ENCODE measurements around the gene KLF17.
"Not testable (repeated sequence)": the region's sequence is repeated elsewhere in the genome, so short reads cannot be mapped to it uniquely, and the experiment has no call there.

The KLF17 gene

DNA sequence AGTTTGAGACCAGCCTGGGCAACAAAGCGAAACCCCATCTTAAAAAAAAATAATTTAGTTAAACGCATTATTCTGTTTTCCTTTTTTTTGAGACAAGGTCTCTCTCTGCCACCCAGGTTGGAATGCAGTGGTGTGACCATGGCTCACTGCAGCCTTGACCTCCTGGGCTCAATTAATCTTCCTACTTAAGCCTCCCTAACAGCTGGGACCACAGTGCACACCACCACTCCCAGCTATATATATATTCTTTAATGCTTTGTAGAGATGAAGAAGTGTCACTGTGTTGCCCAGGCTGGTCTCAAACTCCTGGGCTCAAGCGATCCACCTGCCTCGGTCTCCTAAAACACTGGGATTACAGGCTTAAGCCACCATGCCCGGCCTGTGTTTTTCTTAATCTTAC is 7.7 kb upstream of the KLF17 start:
- DNase-seq, result no peak

GRCh38 chr1:44111861-44112260 is 6.8 kb upstream of the KLF17 start:
- DNase-seq, result no peak

DNA sequence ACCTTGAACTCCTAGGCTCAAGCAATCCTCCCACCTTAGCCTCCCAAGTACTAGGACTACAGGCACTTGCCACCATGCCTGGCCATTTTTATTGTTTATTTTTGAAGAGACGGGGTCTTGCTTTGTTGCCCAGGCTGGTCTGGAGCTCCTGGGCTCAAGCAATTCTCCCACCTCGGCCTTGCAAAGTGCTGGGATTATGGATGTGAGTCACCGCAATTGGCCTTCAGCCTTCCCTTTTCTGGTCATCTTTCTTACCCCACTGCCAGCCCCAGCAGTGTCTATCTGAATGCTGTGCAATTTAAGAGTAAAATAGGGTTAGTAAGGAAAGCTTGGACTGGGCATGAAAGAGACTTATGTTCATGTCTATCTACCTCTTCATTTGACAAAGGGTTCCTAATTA is 6.1 kb upstream of the KLF17 start:
- no peak for DNase-seq

DNA sequence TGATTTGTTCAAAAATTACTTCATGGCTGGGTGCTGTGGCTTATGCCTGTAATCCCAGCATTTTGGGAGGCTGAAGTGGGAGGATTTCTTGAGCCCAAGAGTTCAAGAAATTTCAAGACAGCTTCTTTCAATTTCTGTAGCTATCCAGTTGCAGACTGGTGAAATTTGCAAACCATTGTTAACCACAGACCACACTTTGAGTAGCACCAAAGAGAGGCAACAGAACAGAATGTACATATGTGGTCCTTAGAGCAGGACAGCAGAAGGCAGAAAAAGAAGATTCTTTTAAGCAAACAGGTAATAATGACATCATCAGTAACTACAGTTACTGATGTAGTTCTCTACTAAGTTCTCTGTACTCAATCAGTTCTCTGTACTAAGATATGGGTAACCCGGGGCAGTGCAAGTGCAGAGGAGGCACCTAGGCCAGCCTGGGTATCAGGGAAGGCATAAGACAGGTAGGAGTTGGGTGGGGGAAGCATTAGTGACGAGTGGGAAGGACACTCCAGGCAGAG is 5.5 kb upstream of the KLF17 start:
- no peak for DNase-seq

DNA sequence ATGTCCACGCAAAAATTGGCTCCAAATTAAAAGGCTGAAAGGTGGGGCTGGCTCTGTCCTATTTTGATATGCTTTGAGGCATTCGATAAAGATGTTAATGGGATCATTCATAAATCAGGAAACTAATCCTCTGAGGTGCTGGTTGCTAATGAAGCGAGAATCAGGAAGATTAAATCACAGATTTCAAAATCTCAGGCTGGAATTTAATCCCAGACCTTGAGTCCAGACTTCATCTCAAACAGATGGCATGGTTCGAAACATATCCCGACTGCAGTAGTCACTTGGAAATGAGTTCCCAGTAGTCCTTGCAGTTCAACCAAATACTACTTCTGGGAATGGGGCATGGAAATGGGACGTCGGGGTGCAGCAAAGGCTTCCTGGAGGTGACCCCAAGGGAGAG is 4.5 kb upstream of the KLF17 start:
- no peak for DNase-seq

DNA sequence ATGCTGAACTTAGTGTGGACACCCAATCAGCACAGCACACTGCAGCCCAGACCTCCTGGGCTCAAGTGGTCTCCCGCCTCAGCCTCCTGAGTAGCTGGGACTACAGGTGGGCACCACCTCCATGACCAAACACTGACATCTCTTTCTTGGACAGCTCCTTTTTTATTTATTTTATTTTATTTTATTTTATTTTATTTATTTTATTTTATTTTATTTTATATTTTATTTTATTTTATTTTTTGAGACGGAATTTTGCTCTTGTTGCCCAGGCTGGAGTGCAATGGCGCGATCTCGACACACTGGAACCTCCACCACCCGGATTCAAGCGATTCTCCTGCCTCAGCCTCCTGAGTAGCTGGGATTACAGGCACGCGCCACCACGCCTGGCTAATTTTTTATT is 1.3 kb upstream of the KLF17 start:
- DNase-seq, result not testable (repeated sequence)

- no peak for DNase-seq
These were observed 904 bp downstream of the KLF17 start for GRCh38 chr1:44119525-44119924.

GRCh38 chr1:44120398-44120949 is 1.9 kb downstream of the KLF17 start:
- no peak for DNase-seq

DNA sequence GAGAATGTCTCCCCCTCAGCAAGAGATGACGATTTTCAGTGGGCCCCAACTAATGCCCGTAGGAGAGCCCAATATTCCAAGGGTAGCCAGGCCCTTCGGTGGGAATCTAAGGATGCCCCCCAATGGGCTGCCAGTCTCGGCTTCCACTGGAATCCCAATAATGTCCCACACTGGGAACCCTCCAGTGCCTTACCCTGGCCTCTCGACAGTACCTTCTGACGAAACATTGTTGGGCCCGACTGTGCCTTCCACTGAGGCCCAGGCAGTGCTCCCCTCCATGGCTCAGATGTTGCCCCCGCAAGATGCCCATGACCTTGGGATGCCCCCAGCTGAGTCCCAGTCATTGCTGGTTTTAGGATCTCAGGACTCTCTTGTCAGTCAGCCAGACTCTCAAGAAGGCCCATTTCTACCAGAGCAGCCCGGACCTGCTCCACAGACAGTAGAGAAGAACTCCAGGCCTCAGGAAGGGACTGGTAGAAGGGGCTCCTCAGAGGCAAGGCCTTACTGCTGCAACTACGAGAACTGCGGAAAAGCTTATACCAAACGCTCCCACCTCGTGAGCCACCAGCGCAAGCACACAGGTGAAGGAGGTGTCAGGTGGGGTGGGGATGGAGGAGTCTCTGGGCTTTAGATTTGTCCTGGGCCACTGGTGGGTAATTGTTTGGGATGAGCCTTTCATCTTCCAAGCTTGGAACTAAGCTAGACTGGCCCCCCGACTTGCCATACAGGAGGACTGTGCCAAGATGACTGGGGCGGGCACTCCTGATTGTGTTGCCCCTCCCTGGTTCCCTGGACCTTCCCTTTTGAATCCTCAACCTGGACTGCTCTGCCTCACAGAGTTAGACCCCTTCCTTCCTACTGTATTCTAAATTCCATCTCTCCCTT is 11.2 kb downstream of the KLF17 start:
- no peak for DNase-seq

DNA sequence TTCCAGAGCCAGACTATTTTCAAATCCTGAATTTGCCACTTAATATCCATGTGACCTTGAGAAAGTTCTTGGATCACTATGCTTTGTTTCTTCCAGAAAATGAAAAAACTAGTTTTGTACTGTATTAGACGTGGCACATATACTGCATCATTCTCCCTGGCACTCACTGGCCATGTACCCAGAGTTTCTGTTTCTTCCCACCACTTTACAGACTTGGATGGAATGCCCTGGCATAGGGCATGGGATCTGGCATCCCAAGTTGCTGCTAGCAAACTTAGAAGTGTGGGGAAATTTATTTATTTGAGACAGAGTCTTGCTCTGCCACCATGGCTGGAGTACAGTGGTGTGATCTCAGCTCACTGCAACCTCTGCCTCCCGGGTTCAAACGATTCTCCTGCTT is 12.8 kb downstream of the KLF17 start:
- no peak for DNase-seq

DNA sequence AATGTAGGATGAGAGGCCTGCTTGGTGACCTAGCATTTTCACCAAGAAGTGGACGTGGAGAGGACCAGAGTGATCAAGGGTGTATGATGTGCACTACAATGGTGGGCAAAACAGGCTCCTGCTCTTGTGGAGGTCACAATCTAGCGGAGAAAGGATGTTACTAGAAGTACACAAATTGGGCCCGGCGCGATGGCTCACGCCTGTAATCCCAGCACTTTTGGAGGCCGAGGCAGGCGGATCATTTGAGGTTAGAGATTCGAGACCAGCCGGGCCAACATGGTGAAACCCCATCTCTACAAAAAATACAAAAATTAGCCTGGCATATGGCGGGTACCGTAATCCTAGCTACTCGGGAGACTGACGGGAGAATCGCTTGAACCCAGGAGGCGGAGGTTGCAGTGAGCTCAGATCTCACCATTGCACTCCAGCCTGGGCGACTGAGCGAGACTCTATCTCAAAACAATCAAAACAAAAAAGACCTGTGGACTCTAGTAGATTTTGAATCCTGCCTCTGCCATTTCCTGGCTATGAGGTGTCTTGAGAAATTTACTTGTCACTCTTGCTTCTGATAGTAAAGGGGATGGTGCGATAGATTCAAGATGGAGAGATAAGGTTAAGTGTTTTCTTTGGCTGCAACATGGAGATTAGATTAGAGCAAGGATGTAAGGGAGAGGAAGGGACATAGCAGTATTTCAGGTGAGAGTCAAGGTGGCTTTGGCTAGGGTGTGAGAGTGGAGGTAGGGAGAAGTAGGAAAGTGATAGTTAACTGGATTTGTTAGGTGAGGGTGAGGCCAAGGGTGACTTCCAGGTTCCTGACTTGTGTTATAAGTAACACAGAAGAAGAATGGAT is 15.7 kb downstream of the KLF17 start:
- no peak for DNase-seq

- no peak for DNase-seq
These were observed 17.3 kb downstream of the KLF17 start for GRCh38 chr1:44135886-44136285.

DNA sequence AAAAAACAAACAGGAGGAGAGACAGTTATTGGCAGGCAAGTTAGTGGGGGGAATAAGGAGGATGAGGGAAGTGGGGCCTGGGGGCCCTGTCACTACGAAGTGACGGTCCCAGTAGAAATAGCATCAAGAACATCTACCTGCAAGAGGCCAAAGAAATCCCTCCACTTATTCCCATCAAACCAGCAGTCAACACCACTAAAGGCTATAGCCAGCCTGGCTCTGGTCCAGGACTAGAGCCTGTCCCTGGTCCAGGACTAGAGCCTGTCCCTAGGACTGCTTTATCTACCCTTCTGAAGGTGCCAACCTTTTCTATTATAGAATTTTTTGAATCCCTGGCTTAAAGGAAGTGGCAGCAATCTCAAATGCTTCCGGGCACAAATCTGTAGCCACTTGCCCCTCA is 19.6 kb downstream of the KLF17 start:
- no peak for DNase-seq

DNA sequence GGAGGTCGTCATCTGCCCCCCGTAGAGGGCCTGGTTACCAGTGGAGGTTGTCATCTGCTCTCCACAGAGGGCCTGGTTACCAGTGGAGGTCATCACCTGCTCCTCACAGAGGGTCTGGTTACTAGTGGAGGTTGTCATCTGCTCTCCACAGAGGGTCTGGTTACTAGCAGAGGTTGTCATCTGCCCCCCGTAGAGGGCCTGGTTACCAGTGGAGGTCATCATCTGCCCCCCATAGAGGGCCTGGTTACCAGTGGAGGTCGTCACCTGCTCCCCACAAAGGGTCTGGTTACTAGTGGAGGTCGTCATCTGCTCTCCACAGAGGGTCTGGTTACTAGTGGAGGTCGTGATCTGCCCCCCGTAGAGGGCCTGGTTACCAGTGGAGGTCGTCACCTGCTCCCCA is 20.9 kb downstream of the KLF17 start:
- DNase-seq, result not testable (repeated sequence)

GRCh38 chr1:44141531-44141930 is 22.9 kb downstream of the KLF17 start, which contains the start of gene KLF18:
Gene KLF18, minus strand, starts transcription at chr1:44141631. Its CDS starts 0 bp downstream, at chr1:44141631.
- no peak for DNase-seq

GRCh38 chr1:44144962-44145756 is 26.5 kb downstream of the KLF17 start:
- no peak for DNase-seq

GRCh38 chr1:44146536-44147361 is 28.1 kb downstream of the KLF17 start:
- no peak for DNase-seq

GRCh38 chr1:44147582-44147981 is 29.0 kb downstream of the KLF17 start:
- DNase-seq, result no peak

DNA sequence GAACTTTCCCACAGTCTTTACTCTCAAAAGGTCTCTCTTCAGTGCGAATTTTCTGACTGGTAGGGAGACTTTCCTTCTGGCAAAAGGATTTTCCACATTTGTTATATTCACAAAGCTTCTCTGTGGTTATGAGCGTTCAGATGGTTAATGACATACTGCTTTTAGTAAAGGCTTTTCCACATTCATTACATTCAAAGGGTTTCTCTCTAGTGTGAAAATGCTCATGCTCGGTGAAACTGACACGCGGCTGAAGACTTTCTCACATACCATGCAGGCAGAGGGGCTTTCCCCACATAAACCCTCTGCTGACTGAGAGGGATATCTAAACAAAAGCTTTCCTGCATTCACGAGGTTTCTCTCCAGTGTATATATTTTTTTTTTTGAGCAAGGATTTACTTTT is 32.7 kb downstream of the KLF17 start:
- no peak for DNase-seq

DNA sequence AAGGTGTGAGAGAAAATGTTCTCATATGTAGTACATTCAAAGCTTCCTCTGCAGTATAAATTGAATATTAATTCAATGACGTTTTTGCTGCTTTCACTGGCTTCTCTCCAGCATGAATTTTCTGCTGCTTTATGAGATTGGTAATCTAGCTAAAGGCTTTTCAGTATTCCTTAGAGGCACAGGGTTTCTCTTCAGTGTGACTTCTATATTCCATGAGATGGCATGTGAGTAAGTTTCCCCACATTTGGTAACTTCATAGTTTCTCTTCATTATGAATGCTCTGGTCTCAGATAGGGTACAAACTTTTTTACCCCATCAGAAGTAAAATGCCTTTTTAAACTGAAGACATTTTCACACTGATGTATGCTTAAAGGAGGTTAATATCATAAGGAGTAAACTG is 33.2 kb downstream of the KLF17 start:
- no peak for DNase-seq

DNA sequence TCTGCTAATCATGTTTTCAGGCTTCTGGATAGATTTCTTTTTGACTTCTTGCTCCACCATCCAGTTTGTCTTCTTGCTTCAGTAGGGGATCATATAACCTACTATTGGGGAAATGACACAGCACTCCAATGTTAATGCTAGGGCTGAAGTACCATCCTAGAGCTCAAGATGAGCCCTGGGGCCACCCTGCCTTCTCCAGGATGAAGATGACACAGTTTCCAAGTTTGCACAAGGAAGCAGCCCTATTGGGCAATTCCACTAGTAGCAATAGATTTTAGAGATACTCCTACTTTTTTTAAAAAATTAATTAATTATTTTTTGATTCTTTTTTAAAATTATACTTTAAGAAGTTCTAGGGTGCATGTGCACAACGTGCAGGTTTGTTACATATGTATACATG is 34.1 kb downstream of the KLF17 start:
- DNase-seq, result no peak

GRCh38 chr1:44154049-44154448 is 35.4 kb downstream of the KLF17 start:
- no peak for DNase-seq

Measured in CD4-positive, alpha-beta T cell treated with Interleukin-4 for 1 hour (primary cell).